Caco-2 (cell line): ENCODE measurements around the gene UNC5A. TPM values are rescaled to one million over a fixed set of nuclear protein-coding genes. Genes with fewer than 3 reads are reported as not detected.

Experiments used
- BruUV-seq: library from RNA; stranded (reverse); fragments of 400-500 nt; replicated peaks from 2 replicates; lab custom pipeline; 2021; lab: Mats Ljungman, UMichigan
- CTCF ChIA-PET: fragments of 300-600 bp; sonication (Branson Sonifier 250); formaldehyde crosslinking; loops from one replicate; lab custom pipeline; 2022; ENCODE audit warnings: antibody characterized with exemption; lab: Charles Lee
- POLR2A ChIA-PET: fragments of 300-600 bp; sonication (Branson Sonifier 250); formaldehyde crosslinking; loops from one replicate; lab custom pipeline; 2022; ENCODE audit warnings: antibody characterized with exemption; lab: Charles Lee
- DNase-seq, 2 experiments: peaks; one replicate each; pipeline versions ENCODE4 v3.0.0 to v3.0.0-alpha.2; 2020 to 2022
- H3K27me3 ChIP-seq: replicated peaks from 2 replicates; pipeline ENCODE4 v1.6.0; 2011; ENCODE audit warnings: low read length; ENCODE audit not compliant: control insufficient read depth, insufficient read depth
- H3K36me3 ChIP-seq: 2 replicates; pipeline ENCODE4 v1.5.1; 2011; ENCODE audit warnings: low read length; ENCODE audit not compliant: control insufficient read depth, insufficient read depth
- H3K4me1 ChIP-seq: fragments of 250-450 bp; sonication (Bioruptor Pico); 2 replicates; pipeline ENCODE4 v1.5.1; 2020; ENCODE audit warnings: mild to moderate bottlenecking
- H3K4me3 ChIP-seq: 2 replicates; pipeline ENCODE4 v1.5.1; 2011; ENCODE audit warnings: low read depth, mild to moderate bottlenecking, control low read depth, low read length
- H3K9me3 ChIP-seq: fragments of 250-450 bp; sonication (Bioruptor Pico); 2 replicates; pipeline ENCODE4 v1.5.1; 2020; ENCODE audit warnings: mild to moderate bottlenecking, moderate library complexity
- H3K27ac Mint-ChIP-seq: one replicate; pipeline ENCODE4 v1.8.0; 2022; ENCODE audit warnings: mixed read lengths; ENCODE audit not compliant: unreplicated experiment
- H3K27me3 Mint-ChIP-seq: one replicate; pipeline ENCODE4 v1.8.0; 2022; ENCODE audit warnings: mixed read lengths; ENCODE audit not compliant: insufficient read depth, unreplicated experiment
- H3K36me3 Mint-ChIP-seq: one replicate; pipeline ENCODE4 v1.8.0; 2022; ENCODE audit warnings: mild to moderate bottlenecking, mixed read lengths; ENCODE audit not compliant: insufficient read depth, unreplicated experiment
- H3K4me1 Mint-ChIP-seq: one replicate; pipeline ENCODE4 v1.8.0; 2022; ENCODE audit warnings: low read depth, mixed read lengths; ENCODE audit not compliant: unreplicated experiment
- H3K4me3 Mint-ChIP-seq: one replicate; pipeline ENCODE4 v1.8.0; 2022; ENCODE audit warnings: mild to moderate bottlenecking, moderate library complexity, mixed read lengths; ENCODE audit not compliant: unreplicated experiment
- H3K9me3 Mint-ChIP-seq: one replicate; pipeline ENCODE4 v1.8.0; 2022; ENCODE audit warnings: mixed read lengths; ENCODE audit not compliant: unreplicated experiment
- intact Hi-C: fragments of 100-400 bp; cut with micrococcal nuclease; formaldehyde crosslinking; loops from one replicate; pipeline ENCODE4 v1.10.0; 2022; ENCODE audit not compliant: unreplicated experiment
- total RNA-seq: library from RNA; stranded (reverse); gene quantifications from 2 replicates; pipeline ENCODE4 v1.2.3, GENCODE V29; 2022
- TF ChIP-seq, protein P1 (sequence below), 2 experiments: fragments of 200-600 bp in 1 of 2; IDR thresholded peaks; 1 replicate in 1 of 2; 2 replicates in 1 of 2; pipeline versions ENCODE4 v1.5.1 to v1.8.0; 2011 to 2022; ENCODE audit warnings: antibody characterized with exemption in 1 of 2, control low read depth in 1 of 2, inconsistent platforms in 1 of 2, low read depth in 1 of 2, low read length in 1 of 2, mild to moderate bottlenecking in 1 of 2, moderate library complexity in 1 of 2; ENCODE audit not compliant: insufficient read depth in 1 of 2, severe bottlenecking in 1 of 2, unreplicated experiment in 1 of 2

Gene UNC5A
- total RNA-seq, 1 experiment from 2014 or later = not detected

DNA sequence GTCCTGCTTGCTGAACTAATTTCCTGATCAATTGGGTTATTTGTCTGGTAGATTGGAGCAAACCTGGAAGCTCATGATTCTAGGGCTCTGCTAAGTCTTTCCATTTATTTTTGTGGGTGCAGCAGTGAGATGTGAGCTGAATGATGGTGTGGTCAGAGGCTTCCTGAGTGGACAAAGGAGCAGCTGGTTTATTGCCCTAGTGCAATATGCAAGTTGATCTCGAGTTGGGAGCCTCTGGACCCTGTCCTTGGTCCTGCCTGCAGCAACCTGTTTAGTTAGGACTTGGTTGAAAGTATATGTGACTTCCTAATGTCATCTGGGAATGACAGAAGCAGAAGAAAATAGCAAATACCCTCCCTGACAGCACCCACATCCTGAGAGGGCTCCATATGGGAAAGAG lies 4.2 kb upstream of the UNC5A start:
- peaks cover 20% of the 10 kb centered on the region for H3K27me3 Mint-ChIP-seq
- CTCF ChIA-PET = interaction anchor here (1.0 kb wide), 1 partner anchor 145 kb away, joined by 3 read pairs; no protein-coding TSS in a partner anchor
- H3K36me3 Mint-ChIP-seq = no peaks in the 10 kb centered on the region
- peaks cover 9% of the 10 kb centered on the region for H3K4me1 Mint-ChIP-seq
- POLR2A ChIA-PET = no interaction called here
- TF ChIP-seq, protein P1, sequence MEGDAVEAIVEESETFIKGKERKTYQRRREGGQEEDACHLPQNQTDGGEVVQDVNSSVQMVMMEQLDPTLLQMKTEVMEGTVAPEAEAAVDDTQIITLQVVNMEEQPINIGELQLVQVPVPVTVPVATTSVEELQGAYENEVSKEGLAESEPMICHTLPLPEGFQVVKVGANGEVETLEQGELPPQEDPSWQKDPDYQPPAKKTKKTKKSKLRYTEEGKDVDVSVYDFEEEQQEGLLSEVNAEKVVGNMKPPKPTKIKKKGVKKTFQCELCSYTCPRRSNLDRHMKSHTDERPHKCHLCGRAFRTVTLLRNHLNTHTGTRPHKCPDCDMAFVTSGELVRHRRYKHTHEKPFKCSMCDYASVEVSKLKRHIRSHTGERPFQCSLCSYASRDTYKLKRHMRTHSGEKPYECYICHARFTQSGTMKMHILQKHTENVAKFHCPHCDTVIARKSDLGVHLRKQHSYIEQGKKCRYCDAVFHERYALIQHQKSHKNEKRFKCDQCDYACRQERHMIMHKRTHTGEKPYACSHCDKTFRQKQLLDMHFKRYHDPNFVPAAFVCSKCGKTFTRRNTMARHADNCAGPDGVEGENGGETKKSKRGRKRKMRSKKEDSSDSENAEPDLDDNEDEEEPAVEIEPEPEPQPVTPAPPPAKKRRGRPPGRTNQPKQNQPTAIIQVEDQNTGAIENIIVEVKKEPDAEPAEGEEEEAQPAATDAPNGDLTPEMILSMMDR (IDR thresholded peaks at IDR 0.05; ENCODE audit: insufficient read depth in 1 of 2, low read depth in 1 of 2, low read length in 1 of 2, severe bottlenecking in 1 of 2, unreplicated experiment in 1 of 2) = no peak
- peaks cover 2% of the 10 kb centered on the region; the same call in 1 of the 2 replicates for H3K27me3 ChIP-seq
- H3K4me3 Mint-ChIP-seq = no peak overlapping the region
- no peak overlapping the region for H3K4me3 ChIP-seq
- peaks cover 7% of the 10 kb centered on the region for H3K4me1 ChIP-seq
- DNase-seq = peak in 1 of 2 experiments; percentile 47
- intact Hi-C loops = no loop called here
- H3K9me3 Mint-ChIP-seq = no peaks in the 10 kb centered on the region
- BruUV-seq = no TSS peak
- no peaks in the 10 kb centered on the region for H3K9me3 ChIP-seq
- H3K27ac Mint-ChIP-seq = no peak overlapping the region
- no peaks in the 10 kb centered on the region for H3K36me3 ChIP-seq

DNA sequence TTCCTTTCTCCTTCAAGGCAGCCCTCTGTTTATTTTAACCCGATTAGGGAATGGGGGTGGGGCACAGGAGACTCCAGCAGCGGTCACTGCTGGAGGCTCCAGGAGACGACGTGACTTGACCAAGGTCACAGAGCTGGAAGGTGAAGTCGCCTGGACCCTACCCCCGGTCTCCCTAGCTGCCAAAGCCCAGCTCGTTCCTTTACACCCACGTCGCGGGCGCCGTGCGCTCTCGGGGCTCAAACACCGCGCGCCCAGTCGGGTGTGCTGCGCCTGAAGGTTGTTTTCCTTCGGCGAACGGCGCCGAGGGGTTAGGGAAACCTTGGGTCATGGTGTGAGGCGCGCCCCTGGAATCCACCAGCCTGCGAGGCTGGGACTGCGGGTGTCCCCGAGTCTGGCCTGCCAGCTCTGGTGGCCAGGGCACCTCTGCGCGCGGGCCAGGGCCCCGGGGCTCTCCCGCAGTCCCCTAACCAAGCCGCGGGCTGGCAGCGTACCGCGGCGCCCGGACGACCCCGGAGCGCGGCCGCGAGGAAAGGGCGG lies 747 bp upstream of the UNC5A start:
- H3K27me3 Mint-ChIP-seq = peaks cover 30% of the 10 kb centered on the region
- no peaks in the 10 kb centered on the region for H3K9me3 Mint-ChIP-seq
- intact Hi-C loops = loop anchor here (5.0 kb wide), 1 partner anchor 147 kb away; no protein-coding TSS in a partner anchor
- H3K36me3 Mint-ChIP-seq = no peaks in the 10 kb centered on the region
- ChIA-PET POLR2A (no interaction called here), CTCF (interaction anchor here (1.2 kb wide), 1 partner anchor 149 kb away, joined by 9 read pairs; no protein-coding TSS in a partner anchor)
- no peak overlapping the region for H3K4me3 ChIP-seq
- no peaks in the 10 kb centered on the region for H3K9me3 ChIP-seq
- H3K4me3 Mint-ChIP-seq = peak overlapping the region; percentile 29
- no peak for DNase-seq
- BruUV-seq = no TSS peak
- peaks cover 7% of the 10 kb centered on the region for H3K4me1 ChIP-seq
- no peaks in the 10 kb centered on the region for H3K36me3 ChIP-seq
- H3K27ac Mint-ChIP-seq = no peak overlapping the region
- H3K27me3 ChIP-seq = peaks cover 6% of the 10 kb centered on the region; the same call in 1 of the 2 replicates
- TF ChIP-seq, protein P1 (IDR thresholded peaks at IDR 0.05; ENCODE audit: insufficient read depth in 1 of 2, low read depth in 1 of 2, low read length in 1 of 2, severe bottlenecking in 1 of 2, unreplicated experiment in 1 of 2) = no peak
- H3K4me1 Mint-ChIP-seq = peaks cover 15% of the 10 kb centered on the region

DNA sequence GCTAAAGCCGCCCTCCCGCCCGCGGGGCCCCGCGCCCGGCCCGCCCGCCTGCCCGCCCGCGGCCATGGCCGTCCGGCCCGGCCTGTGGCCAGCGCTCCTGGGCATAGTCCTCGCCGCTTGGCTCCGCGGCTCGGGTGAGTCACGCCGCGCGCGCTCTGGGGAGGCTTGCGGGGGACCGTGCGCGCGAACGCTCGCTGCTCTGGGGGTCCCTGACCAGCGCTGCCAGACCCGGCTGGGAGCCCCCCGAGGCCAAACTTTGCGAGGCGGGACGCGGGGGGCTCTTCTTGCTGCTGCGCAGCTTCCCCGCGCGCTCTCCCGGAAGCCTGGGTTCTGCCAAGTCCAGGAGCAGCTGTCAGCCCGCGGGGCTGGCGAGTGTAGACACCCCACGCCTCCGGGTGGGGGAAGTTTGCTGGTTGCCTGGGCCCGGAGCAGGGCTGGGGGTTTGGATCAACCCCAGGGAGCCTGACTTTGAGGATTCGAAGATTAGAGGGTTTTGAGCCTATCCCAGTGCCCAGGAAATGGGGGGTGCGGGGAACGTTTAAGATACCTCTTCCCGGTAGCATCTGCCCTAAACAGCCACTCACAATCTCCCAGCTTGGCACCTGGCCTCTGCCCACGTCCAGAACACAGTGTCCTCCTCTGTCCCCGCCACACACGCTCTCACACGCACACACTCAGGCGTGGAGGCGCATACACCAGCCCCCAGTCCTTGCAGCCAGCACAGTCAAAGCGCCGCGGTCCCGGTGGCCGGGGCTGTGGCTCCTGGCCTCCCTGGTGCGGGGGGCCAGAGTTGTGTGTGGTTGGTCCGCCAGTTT lies 535 bp downstream of the UNC5A start:
- Mint-ChIP-seq H3K4me1 (peaks cover 15% of the 10 kb centered on the region), H3K9me3 (no peaks in the 10 kb centered on the region), H3K36me3 (no peaks in the 10 kb centered on the region), H3K27ac (no peak overlapping the region), H3K27me3 (peaks cover 28% of the 10 kb centered on the region), H3K4me3 (peak overlapping the region; percentile 85)
- H3K4me3 ChIP-seq = peak overlapping the region; percentile 42
- CTCF ChIA-PET = interaction anchor here (1.3 kb wide), 1 partner anchor 151 kb away, joined by 3 read pairs; no protein-coding TSS in a partner anchor
- peaks cover 7% of the 10 kb centered on the region for H3K4me1 ChIP-seq
- TF ChIP-seq, protein P1 (IDR thresholded peaks at IDR 0.05; ENCODE audit: insufficient read depth in 1 of 2, low read depth in 1 of 2, low read length in 1 of 2, severe bottlenecking in 1 of 2, unreplicated experiment in 1 of 2) = no peak
- POLR2A ChIA-PET = no interaction called here
- H3K27me3 ChIP-seq = peaks cover 6% of the 10 kb centered on the region; the same call in 1 of the 2 replicates
- intact Hi-C loops = loop anchor here (5.0 kb wide), 1 partner anchor 149 kb away; no protein-coding TSS in a partner anchor
- DNase-seq = no peak
- no TSS peak for BruUV-seq
- H3K36me3 ChIP-seq = no peaks in the 10 kb centered on the region
- no peaks in the 10 kb centered on the region for H3K9me3 ChIP-seq
